HG03039 (cell line): ENCODE results near the gene BMP6.
"Not testable (repeated sequence)": the region's sequence is repeated elsewhere in the genome, so short reads cannot be mapped to it uniquely, and the experiment has no call there.

Experiments used
- ATAC-seq: cut with Tn5 transposase; IDR thresholded peaks from one replicate; pipeline ENCODE4 v1.9.1; 2021; ENCODE audit warnings: mild to moderate bottlenecking, moderate library complexity; ENCODE audit not compliant: unreplicated experiment

The BMP6 gene

DNA sequence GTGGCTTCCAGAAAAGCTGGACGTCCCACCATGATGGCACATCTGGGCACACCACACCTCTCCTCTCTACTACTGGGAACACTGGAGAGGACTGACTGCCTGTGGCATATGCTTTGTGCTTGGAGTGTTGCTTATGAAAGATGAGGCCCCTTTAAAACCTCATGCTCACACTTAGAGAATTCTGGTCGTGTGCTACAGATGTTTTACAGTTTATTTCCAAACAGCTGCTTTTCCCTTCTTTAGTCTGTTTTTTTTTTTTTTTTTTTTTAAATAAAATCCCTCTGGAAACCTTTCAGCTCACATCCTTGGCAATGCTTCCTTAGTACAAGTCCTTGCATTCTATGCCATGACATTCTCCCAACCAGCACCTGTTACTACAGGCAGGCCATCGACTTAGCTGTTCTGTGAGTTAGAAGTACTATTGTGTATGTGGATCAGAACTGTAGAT, 60.3 kb downstream of the BMP6 start:
- no peak for ATAC-seq

DNA sequence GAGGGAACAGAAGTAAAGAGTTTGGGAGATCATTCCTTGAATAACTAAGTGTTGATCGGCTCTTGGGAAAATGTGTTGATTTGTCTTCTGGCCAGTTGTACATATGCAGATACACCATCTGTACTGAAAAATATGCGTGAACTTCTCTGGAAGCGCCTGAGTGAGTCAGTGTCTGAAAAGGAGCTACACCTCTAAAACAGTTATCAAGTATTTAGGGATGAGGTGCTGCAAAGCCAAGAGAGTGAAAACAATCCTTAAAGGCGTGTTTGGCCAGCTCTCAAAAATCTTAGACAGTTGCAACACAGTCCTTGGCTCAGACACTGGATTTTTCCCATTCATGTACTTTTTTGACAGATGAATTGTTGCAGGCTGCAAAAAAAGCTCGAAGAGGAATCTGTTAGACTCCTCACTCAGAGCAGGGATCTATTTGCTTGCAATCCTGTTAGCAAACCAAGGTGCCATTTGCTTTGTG, 61.3 kb downstream of the BMP6 start:
- ATAC-seq: no peak

DNA sequence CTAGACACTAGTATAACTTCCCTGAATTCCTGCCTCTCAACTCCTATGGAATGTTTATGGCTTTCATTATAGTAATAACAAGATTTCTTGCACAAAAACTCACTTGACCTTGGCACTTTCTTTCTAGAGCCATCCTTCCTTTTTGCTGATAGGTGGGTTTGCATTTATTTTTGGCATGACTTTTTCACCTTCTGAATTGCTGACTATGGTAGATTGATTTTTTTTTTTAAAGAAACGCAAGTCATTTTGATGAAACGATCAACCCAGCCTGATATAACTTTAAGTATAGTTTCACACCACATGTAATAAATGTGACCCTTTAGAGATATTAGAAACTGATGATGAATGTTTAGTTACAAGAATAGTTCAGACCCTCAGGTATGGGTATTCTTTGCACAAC, 61.8 kb downstream of the BMP6 start:
- no peak for ATAC-seq

DNA sequence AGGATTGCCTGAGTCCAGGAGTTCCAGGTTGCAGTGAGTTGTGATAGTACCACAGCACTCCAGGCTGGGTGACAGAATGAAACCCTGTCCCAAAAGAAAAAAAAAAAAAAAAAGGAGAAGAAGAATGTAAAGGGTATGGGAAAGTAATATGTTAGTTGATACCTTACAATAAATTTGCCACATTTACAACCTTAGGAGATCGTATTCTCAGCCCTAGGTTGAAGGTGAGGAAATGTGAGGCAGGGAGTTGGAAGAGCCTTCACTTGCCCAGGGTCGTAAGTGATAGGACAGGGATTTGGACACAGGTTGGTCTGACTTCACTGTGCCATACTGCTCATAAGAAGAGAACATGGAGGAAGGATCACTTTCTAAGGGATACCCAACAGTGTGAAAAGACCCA, 68.6 kb downstream of the BMP6 start:
- ATAC-seq: no peak

DNA sequence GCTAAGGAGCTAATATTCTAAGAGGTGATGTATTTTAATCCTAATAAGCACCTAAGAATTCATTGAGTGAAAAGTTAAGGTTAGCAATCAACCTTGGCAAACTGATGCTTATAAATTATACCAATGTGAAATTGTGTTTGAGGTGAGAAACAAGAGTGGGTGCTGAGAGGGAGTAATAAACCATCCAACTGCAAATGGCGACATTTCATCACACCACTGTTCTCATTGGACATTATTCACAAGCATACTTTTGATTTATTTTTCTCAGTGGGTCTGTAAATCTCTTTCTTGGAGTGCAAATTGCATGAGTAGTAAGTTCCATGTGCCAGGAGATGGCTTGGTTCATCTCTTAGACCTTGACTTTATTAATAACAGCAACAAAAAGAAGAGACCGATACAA, 71.5 kb downstream of the BMP6 start:
- no peak for ATAC-seq

DNA sequence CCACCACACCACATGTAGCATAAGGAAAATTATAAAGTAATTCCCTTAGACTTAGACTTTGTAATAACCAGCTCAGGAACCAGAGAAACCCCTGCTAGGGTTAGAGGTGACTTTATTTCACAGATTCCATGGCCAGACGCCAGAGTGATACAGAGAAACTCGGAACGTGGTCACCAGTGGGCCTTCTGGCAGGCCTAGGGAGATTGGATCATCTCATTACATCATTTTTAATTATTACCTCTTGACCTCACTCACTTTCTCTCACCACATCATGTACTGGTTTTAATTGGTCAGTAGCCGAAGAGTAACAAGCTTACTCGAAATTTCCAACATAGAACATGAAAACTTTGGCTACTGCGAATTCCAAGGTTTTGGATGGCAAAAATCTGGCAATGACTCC, 72.9 kb downstream of the BMP6 start:
- no peak for ATAC-seq

DNA sequence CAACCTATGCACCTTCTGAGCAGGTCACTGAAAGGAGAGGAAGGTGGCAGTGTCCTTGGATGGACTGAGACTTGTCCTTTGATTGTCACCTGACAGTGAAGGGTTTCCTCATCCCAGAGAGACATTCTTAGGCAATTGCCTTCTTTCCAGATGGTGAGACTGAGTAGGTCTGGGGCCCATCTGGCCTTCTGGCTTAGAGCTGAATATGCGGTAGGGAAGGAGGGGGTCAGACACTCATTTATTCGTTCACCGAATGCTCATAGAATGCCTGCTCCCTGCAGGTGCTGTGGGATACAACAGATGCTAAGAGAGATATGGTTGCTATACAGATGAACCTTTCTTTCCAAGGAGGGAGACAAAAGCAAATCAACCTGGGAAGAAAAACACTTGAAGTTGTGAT, 76.8 kb downstream of the BMP6 start:
- no peak for ATAC-seq

DNA sequence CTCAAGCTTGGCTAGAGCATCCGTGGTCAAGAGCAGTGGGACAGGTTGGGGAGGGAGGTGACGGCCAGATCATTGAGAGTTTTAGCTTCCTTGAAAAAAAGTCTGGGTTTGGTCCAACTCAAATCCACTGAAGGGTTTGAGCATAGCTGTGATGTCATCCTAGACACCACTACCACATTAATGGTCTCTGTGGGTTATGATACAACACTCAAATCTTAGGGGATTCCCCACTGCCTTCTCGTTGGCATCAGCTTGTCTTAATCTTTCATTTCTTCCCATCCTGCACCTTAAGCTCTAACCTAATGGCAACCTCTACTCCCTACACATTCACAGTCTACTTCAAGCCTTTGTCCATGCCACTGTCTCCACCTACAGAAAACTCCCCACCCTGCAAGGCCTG, 77.3 kb downstream of the BMP6 start:
- ATAC-seq: no peak

DNA sequence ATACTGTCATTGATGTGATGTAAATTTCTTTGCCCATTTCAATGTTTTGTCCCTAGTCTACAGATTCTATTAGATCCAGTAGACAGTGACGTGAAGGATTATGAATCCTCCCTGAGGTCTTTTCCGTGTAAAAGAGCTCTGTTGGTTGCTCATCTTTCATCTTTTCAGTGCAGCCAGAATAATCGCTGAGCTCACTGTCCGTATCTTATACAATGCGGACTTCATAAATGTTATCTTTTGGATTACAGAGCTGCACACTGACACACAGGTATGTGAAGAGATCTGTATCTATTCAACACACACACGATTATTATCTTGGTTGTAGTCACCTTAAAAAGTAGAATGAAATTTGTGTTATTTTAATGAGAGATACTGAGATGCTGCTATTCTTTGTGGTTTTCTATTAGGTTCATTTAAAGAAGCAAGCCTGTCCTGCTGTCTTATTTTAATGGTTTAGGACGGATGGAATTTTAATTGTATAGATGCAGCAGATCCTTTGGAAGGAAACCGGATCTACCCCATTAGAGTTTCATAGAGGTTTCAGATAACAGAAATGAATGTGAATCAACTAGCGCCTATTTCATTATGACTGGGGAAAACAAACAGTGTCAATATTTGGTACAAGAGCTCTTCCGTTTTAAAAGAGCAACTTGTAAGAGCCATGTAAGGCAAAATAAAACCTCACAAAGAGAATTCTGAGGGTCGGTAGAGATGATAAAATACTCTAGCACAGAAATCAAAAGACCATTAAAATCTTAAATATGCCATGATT, 79.4 kb downstream of the BMP6 start:
- no peak for ATAC-seq

DNA sequence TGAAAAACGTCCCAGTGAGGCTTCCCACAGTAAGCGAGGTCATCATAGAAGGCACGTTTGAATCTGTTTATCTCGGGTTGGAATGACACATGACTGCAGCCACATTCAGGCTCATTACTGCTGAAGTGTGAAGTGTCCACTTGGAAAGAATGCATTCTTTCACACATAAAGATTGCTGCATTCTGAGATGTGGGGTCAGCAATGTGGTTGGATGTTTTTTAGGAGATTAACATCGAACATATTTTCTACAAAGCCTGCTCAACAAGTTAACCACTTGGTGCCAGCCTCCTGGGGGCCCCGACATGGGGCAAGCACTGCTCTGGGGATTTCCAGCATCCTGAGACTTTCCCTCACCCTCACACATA, 79.9 kb downstream of the BMP6 start:
- no peak for ATAC-seq

DNA sequence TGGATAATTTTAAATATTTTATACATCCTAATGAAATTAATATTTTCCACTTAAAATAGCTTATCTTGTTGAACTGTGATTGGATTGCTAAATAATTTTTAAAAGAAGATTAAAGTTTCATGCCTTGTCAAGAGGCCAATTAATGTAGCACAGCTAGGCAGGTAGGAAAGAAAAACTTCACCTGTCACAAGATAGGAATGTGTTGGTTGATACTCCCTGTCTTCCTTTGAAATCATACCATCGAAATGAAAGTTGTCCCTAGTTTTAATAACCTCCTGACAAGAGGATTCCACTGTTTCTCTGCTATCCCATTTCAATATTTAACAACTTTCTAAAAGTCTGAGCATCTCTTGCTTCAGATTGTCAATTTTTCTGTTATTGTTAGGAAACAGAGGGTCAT, 80.8 kb downstream of the BMP6 start:
- ATAC-seq: no peak

DNA sequence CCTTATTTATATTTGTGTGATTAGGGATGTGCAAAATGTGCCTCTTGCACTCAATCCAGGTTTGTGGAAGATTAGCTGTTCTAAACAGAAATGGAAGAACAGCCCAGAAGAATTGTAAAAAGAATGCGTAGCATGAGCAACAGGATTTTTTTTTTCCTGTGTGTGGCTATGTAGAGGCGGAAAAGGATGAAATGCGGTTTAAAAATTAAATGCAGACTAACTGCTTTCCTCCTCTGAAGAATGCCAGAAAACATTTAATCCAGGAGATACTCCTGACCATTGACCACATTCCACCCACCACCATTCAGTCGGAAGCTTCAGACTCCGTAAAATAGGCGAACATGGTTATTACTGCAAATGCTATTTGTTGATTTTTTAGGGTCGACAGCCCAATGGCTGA, 83.4 kb downstream of the BMP6 start:
- no peak for ATAC-seq

DNA sequence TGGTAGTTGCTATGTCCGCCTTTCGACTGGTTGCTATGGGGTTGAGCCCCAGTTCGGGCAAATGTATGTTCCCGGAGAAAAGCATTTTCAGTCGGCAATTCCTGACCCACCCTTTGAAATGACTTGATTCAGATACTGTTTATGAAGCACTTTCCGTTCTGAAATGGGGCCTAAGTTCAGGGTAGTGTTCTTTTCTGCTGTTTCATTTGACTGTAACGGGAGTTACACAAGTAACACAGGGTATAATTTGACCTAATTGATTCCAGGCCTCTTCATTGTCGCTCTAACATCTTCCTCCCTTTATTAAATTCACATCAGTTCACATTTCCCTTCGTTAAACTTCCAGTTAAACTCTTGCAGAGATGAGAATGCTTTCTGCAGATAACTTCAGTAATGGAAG, 85.5 kb downstream of the BMP6 start:
- no peak for ATAC-seq

DNA sequence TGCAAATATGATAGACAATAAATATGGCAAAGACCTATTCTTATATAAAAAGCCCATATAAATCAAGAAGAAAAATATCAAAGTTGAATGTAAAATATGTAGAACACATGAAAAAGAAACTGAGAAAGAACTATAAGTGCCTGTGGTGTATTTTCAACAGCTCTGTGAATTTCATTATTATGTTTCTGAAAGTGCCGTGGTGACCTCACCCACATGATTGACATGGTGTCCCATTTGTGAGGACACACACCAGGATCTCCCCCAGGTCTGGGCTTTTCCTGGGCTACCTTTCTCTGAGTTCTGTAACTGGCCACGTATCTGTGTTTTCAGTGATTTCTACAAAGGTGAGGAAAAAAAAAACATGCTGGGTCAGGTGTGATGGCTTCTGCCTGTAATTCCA, 86.7 kb downstream of the BMP6 start:
- no peak for ATAC-seq

DNA sequence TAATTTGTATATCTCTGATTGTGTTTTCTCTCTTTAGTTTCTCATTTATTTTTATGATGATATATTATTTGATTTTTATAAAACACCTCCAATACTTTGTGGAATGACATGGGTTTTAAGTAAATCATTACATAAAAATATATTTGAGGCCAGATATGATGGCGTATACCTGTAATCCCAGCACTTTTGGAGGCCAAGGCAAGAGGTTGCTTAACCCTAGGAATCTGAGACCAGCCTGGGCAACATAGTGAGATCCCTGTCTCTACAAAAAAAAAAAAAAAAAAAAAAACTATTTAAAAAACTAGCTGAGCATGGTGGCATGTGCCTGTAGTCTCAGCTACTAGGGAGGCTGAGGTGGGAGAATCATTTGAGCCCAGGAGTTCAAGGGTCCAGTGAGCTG, 87.3 kb downstream of the BMP6 start:
- no peak for ATAC-seq

DNA sequence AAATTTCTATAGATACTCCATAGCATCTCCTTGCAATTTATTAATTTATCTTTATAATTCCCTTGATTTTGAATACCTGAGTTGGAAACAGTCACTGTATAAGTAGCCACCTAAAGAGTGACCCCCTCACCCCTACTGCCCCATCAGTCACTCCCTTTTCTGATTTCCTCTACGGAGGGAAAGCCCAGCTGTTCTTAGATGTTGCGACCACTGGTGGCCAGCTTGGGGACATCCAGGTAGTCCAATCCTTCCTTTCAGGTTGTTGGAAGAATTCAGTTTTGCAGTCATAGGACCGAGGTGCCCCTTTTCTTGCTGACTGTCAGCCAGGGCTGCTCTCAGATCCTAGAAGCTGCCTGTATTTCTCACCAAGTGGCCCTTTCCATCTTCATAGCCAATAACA, 87.8 kb downstream of the BMP6 start:
- ATAC-seq: no peak

DNA sequence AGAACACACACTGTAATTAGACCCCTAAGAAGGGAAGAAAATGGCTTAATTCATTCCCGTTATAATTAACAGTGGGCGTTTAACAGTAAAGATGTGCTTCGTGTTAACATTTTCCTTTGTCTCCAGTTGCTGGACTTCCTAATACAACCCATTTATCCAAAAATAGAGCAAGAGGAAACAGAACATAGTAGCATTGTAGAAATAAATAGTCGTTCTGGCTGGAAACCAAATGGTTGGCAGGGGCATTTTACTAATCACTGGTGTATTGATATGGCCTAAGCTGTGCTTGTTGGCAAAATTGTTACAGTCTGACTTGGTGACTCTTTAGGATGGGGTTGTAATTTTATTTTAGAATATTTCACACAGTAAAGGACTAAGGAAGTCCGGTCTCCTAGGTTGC, 89.8 kb downstream of the BMP6 start:
- no peak for ATAC-seq

DNA sequence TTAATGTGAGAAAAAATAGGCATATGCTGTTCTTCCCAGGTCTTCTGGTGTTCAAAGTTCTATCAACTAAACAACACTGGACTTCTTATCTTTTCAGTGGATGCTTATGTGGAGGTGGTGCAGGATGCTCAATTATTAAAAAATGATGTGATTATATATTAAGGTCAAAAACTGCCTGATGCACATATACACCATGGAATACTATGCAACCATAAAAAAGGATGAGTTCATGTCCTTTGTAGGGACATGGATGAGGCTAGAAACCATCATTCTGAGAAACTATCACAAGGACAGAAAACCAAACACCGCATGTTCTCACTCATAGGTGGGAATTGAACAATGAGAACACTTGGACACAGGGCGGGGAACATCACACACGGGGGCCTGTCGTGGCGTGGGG, 91.3 kb downstream of the BMP6 start:
- ATAC-seq: not testable (repeated sequence)

DNA sequence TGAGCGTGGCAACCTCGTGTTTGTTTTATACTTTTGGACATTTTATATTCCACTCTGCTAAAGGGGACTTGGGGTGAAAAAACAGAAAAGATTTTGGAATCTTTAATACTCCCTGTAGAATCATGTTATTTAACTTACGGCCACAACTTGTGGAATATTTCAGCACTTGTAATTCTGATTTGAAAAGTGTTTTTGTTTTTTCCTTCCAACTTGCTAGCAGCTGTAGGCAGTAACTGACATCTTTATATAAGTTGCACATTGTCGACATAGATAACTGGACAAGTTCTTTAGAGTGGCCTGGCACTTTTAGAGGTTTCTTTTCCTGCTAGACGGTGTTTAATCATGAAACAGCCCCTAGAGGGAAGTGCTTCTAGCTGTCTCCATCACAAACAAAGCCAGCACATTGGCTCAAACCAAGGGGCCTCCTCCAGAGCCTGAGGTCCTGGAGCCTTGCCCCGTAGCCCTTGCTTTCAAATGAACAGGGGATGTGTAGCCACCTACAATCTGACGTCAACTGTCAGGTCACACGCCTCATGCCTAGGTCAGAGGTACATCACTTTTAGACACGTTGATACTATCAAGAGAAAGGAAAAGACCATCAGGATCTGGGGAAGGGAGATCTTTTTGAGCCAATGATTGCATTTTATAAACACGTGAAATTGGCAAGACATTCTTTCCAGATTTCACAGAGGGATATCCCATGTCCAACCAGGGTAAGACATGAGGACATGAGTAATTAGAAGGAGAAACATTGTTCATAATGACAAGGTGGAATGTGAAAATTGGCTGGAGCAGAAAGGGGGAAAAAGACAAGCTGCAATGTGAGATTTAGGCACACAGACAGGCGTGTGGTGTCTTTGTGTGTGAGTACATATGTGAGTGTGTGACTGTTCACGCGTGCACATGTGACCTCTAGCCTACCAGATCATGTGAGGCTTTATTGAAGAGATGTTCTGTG, 92.6 kb downstream of the BMP6 start:
- no peak for ATAC-seq

DNA sequence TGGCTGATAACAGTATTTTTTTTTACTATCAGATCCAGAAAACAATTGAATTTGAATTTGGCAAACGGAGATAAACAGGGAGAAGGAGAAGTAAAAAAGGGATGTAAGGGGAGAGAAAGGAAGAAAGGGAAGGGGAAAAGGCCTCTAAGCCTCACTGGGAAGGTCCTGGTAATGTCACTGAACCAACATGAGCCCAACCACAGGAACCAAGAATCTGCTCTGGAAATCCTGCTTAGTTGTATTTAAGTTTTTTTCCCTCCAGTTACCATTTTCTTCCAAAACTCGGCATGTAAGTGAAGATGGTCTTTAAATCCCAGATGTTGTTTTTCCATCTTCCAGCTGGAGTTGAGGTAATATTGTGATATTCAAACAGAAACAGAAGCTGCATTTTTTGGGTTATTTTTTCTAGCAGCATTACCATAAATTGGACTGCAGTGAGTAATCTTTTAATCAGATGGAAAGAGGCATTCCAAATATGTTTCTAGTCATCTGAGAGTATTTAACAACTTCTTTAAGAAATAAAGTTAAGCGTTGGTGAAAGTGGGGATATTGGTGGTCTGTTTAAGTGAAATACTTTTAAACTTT, 93.6 kb downstream of the BMP6 start:
- no peak for ATAC-seq

DNA sequence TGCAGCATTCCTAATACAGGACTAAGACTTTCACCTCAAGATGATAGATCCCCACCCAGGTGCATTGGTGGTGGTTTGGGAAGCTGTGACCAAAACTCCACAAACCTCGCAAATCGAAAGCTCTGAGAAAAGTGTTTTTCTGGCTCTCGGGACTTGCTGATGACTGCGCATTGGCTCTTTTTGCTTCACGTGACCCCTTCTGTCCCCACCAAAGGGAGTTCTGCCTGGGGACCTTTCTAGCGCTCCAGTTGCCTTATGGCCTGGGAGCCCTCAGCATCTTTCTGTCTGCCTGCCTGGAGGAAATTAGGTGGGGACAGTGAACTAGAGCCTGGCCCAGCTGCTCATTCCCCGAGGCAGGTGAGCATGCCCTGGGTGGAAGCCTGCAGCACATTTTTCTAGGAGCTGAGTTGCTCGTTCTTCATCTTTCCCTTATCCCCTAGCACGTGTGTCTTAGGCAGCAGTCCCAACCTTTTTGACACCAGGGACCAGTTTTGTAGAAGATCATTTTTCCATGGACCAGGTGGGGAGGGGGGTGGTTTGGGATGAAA, 94.5 kb downstream of the BMP6 start:
- no peak for ATAC-seq
